ENCODE measurements around the gene AMN1.
"Not testable (repeated sequence)": the region's sequence is repeated elsewhere in the genome, so short reads cannot be mapped to it uniquely, and the experiment has no call there.

The AMN1 gene

GRCh38 chr12:31724557-31724956, 4.3 kb downstream of the AMN1 start:
- Histone ChIP-seq H3K18ac (ENCODE audit: low read depth in 1 of 2, low read length in 2 of 2) (no peak overlapping the region), H3K14ac (ENCODE audit: low read length in 2 of 2) (no peak overlapping the region), H3K4ac (ENCODE audit: low read depth in 1 of 2, low read length in 2 of 2) (peak overlapping the region in 1 of 2 experiments; percentile 37), H3K4me1 (ENCODE audit: control insufficient read depth, insufficient read depth, low read depth, low read length) (peaks cover 4% of the 10 kb centered on the region), H3K27me3 (ENCODE audit: control insufficient read depth in 1 of 2, insufficient read depth in 1 of 2, low read length in 2 of 2) (no peaks in the 10 kb centered on the region), H3K79me1 (replicated peaks; ENCODE audit: low read length, poor library complexity, severe bottlenecking) (peaks cover 4% of the 10 kb centered on the region), H3K27ac (ENCODE audit: low read length, poor library complexity, severe bottlenecking) (no peak overlapping the region), H2BK12ac (ENCODE audit: low read length in 2 of 2) (peak overlapping the region in 1 of 2 experiments; percentile 16), H3K23ac (ENCODE audit: low read length in 2 of 2) (no peak overlapping the region), H4K8ac (ENCODE audit: low read length) (no peak overlapping the region), H3K9ac (ENCODE audit: low read length) (no peak overlapping the region), H2BK120ac (ENCODE audit: low read depth, low read length) (no peak overlapping the region), H2BK5ac (ENCODE audit: low read depth, low read length, poor library complexity, severe bottlenecking) (no peak overlapping the region), H2BK15ac (ENCODE audit: low read depth, poor library complexity, severe bottlenecking) (no peak overlapping the region), H3K4me3 (ENCODE audit: insufficient read depth in 1 of 2, low read depth in 1 of 2, low read length in 2 of 2) (no peak overlapping the region), H3K9me3 (ENCODE audit: control insufficient read depth, low read length) (no peaks in the 10 kb centered on the region), H3K4me2 (ENCODE audit: low read length, poor library complexity, severe bottlenecking) (no peak overlapping the region), H2AFZ (ENCODE audit: low read depth, low read length) (no peak overlapping the region), H4K91ac (ENCODE audit: low read length) (no peak overlapping the region), H3K36me3 (ENCODE audit: control insufficient read depth in 1 of 2, insufficient read depth in 2 of 2, low read depth in 1 of 2, low read length in 2 of 2) (no peaks in the 10 kb centered on the region), H2AK5ac (ENCODE audit: low read length, severe bottlenecking) (no peak overlapping the region)
- 100% methylated on average over 1 of the region's 2 CpGs for WGBS
- DNase-seq, result no peak

DNA sequence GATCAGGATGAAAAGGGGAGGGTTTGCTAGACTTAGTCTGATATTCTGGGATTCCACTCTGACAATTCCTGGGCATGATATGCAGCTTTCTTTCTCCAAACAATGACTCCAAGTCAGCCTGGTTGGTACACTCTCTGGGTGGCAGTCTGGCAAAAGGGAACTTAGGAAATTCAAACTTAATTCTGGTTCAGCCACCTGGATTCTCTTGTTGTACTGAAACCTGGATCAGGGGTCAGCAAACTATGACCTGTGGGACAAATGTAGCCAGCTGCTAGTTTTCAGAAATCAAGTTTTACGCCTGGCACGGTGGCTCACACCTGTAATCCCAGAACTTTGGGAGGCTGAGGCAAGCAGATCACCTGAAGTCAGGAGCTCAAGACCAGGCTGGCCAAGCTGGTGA, 6.2 kb downstream of the AMN1 start:
- Histone ChIP-seq H3K27ac (ENCODE audit: low read length, poor library complexity, severe bottlenecking) (no peak overlapping the region), H3K4me1 (ENCODE audit: control insufficient read depth, insufficient read depth, low read depth, low read length) (peaks cover under 1% of the 10 kb centered on the region)
- 100% methylated on average over 2 of the region's 2 CpGs for WGBS

GRCh38 chr12:31718542-31719198, 10.2 kb downstream of the AMN1 start:
- H3K4ac ChIP-seq (ENCODE audit: low read depth in 1 of 2, low read length in 2 of 2), result peak overlapping the region in 1 of 2 experiments; percentile 57
- H3K14ac ChIP-seq (ENCODE audit: low read length in 2 of 2); H3K79me1 ChIP-seq (replicated peaks; ENCODE audit: low read length, poor library complexity, severe bottlenecking); H4K8ac ChIP-seq (ENCODE audit: low read length); H3K4me2 ChIP-seq (ENCODE audit: low read length, poor library complexity, severe bottlenecking); H2AK5ac ChIP-seq (ENCODE audit: low read length, severe bottlenecking); H3K36me3 ChIP-seq (ENCODE audit: control insufficient read depth in 1 of 2, insufficient read depth in 2 of 2, low read depth in 1 of 2, low read length in 2 of 2); H2BK15ac ChIP-seq (ENCODE audit: low read depth, poor library complexity, severe bottlenecking); DNase-seq; H3K23ac ChIP-seq (ENCODE audit: low read length in 2 of 2); H3K9me3 ChIP-seq (ENCODE audit: control insufficient read depth, low read length); H3K27ac ChIP-seq (ENCODE audit: low read length, poor library complexity, severe bottlenecking); H2AFZ ChIP-seq (ENCODE audit: low read depth, low read length); H3K4me1 ChIP-seq (ENCODE audit: control insufficient read depth, insufficient read depth, low read depth, low read length); H3K27me3 ChIP-seq (ENCODE audit: control insufficient read depth in 1 of 2, insufficient read depth in 1 of 2, low read length in 2 of 2); H3K9ac ChIP-seq (ENCODE audit: low read length); H2BK120ac ChIP-seq (ENCODE audit: low read depth, low read length); H2BK5ac ChIP-seq (ENCODE audit: low read depth, low read length, poor library complexity, severe bottlenecking); H3K18ac ChIP-seq (ENCODE audit: low read depth in 1 of 2, low read length in 2 of 2); H3K4me3 ChIP-seq (ENCODE audit: insufficient read depth in 1 of 2, low read depth in 1 of 2, low read length in 2 of 2); H4K91ac ChIP-seq (ENCODE audit: low read length): not testable (repeated sequence)
- H2BK12ac ChIP-seq (ENCODE audit: low read length in 2 of 2), result peak overlapping the region in 1 of 2 experiments; percentile 78
- 84% methylated on average over 15 of the region's 15 CpGs for WGBS

More for the DNA sequence above, 6.2 kb downstream of the AMN1 start:
- H2BK12ac ChIP-seq (ENCODE audit: low read length in 2 of 2), result no peak overlapping the region
- no peaks in the 10 kb centered on the region for H3K27me3 ChIP-seq (ENCODE audit: control insufficient read depth in 1 of 2, insufficient read depth in 1 of 2, low read length in 2 of 2)
- H4K91ac ChIP-seq (ENCODE audit: low read length), result no peak overlapping the region
- no peak overlapping the region for H3K14ac ChIP-seq (ENCODE audit: low read length in 2 of 2)
- DNase-seq, result no peak
- H2BK120ac ChIP-seq (ENCODE audit: low read depth, low read length), result no peak overlapping the region
- H4K8ac ChIP-seq (ENCODE audit: low read length), result no peak overlapping the region
- H2AFZ ChIP-seq (ENCODE audit: low read depth, low read length), result no peak overlapping the region
- peaks cover 0 to 6% of the 10 kb centered on the region in 2 experiments for H3K36me3 ChIP-seq (ENCODE audit: control insufficient read depth in 1 of 2, insufficient read depth in 2 of 2, low read depth in 1 of 2, low read length in 2 of 2)
- H3K4me3 ChIP-seq (ENCODE audit: insufficient read depth in 1 of 2, low read depth in 1 of 2, low read length in 2 of 2), result no peak overlapping the region
- no peak overlapping the region for H2AK5ac ChIP-seq (ENCODE audit: low read length, severe bottlenecking)
- peaks cover 5% of the 10 kb centered on the region for H3K79me1 ChIP-seq (replicated peaks; ENCODE audit: low read length, poor library complexity, severe bottlenecking)
- no peak overlapping the region for H2BK15ac ChIP-seq (ENCODE audit: low read depth, poor library complexity, severe bottlenecking)
- no peak overlapping the region for H3K4ac ChIP-seq (ENCODE audit: low read depth in 1 of 2, low read length in 2 of 2)
- no peak overlapping the region for H3K18ac ChIP-seq (ENCODE audit: low read depth in 1 of 2, low read length in 2 of 2)
- no peak overlapping the region for H2BK5ac ChIP-seq (ENCODE audit: low read depth, low read length, poor library complexity, severe bottlenecking)
- no peak overlapping the region for H3K9ac ChIP-seq (ENCODE audit: low read length)
- H3K4me2 ChIP-seq (ENCODE audit: low read length, poor library complexity, severe bottlenecking), result no peak overlapping the region
- H3K9me3 ChIP-seq (ENCODE audit: control insufficient read depth, low read length), result no peaks in the 10 kb centered on the region
- H3K23ac ChIP-seq (ENCODE audit: low read length in 2 of 2), result no peak overlapping the region

DNA sequence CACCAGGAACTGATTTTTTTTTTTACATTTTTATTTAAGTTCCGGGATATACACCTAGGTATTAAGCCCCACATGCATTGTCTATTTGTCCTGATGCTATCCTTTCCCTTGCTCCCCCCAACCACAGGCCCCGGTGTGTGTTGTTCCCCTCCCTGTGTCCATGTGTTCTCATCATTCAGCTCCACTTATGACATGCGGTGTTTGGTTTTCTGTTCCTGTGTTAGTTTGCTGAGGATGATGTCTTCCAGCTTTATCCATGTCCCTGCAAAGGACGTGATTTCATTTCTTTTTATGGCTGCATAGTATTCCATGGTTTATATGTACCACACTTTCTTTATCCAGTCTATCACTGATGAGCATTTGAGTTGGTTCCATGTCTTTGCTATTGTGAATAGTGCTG, 11.8 kb downstream of the AMN1 start:
- not testable (repeated sequence) for H3K14ac ChIP-seq (ENCODE audit: low read length in 2 of 2); H3K27me3 ChIP-seq (ENCODE audit: control insufficient read depth in 1 of 2, insufficient read depth in 1 of 2, low read length in 2 of 2); H4K8ac ChIP-seq (ENCODE audit: low read length); H2BK12ac ChIP-seq (ENCODE audit: low read length in 2 of 2); H3K27ac ChIP-seq (ENCODE audit: low read length, poor library complexity, severe bottlenecking); H3K4me1 ChIP-seq (ENCODE audit: control insufficient read depth, insufficient read depth, low read depth, low read length); H2BK120ac ChIP-seq (ENCODE audit: low read depth, low read length); H2BK5ac ChIP-seq (ENCODE audit: low read depth, low read length, poor library complexity, severe bottlenecking); H3K4me2 ChIP-seq (ENCODE audit: low read length, poor library complexity, severe bottlenecking); H3K23ac ChIP-seq (ENCODE audit: low read length in 2 of 2); DNase-seq; H2AFZ ChIP-seq (ENCODE audit: low read depth, low read length); H3K79me1 ChIP-seq (replicated peaks; ENCODE audit: low read length, poor library complexity, severe bottlenecking); H2BK15ac ChIP-seq (ENCODE audit: low read depth, poor library complexity, severe bottlenecking); H4K91ac ChIP-seq (ENCODE audit: low read length); H3K18ac ChIP-seq (ENCODE audit: low read depth in 1 of 2, low read length in 2 of 2); H3K9me3 ChIP-seq (ENCODE audit: control insufficient read depth, low read length); H2AK5ac ChIP-seq (ENCODE audit: low read length, severe bottlenecking); H3K4me3 ChIP-seq (ENCODE audit: insufficient read depth in 1 of 2, low read depth in 1 of 2, low read length in 2 of 2); H3K4ac ChIP-seq (ENCODE audit: low read depth in 1 of 2, low read length in 2 of 2); H3K36me3 ChIP-seq (ENCODE audit: control insufficient read depth in 1 of 2, insufficient read depth in 2 of 2, low read depth in 1 of 2, low read length in 2 of 2); H3K9ac ChIP-seq (ENCODE audit: low read length)
- 100% methylated on average over 2 of the region's 4 CpGs for WGBS
